Colonic mucosa (tissue), 4 donors: Measurements from ENCODE around the gene AVP. TPM values are rescaled to one million over a fixed set of nuclear protein-coding genes. Genes with fewer than 3 reads are reported as not detected.
A peak's percentile ranks its signal among the peaks of the same experiment; 100 is the strongest.

Experiments
- DNase-seq: peaks from one replicate; pipeline ENCODE4 v3.0.0-alpha.2; 2020
- H3K27ac ChIP-seq: fragments of 200-600 bp; one replicate; pipeline ENCODE4 v1.8.0; 2021
- H3K27me3 ChIP-seq: fragments of 200-600 bp; one replicate; pipeline ENCODE4 v1.8.0; 2021
- H3K36me3 ChIP-seq: fragments of 200-600 bp; one replicate; pipeline ENCODE4 v1.8.0; 2021
- H3K4me1 ChIP-seq: fragments of 200-600 bp; one replicate; pipeline ENCODE4 v1.8.0; 2021; ENCODE audit warnings: mild to moderate bottlenecking
- H3K4me3 ChIP-seq: fragments of 200-600 bp; one replicate; pipeline ENCODE4 v1.8.0; 2021
- H3K9ac ChIP-seq, 2 donors: one replicate each; pipeline ENCODE4 v1.7.0; 2013; ENCODE audit warnings: control low read depth in 2 of 2, low read depth in 2 of 2, low read length in 2 of 2
- H3K9me3 ChIP-seq: fragments of 200-600 bp; one replicate; pipeline ENCODE4 v1.8.0; 2021
- CTCF ChIP-seq: fragments of 200-600 bp; IDR thresholded peaks from one replicate; pipeline ENCODE4 v1.8.0; 2022; ENCODE audit warnings: antibody characterized with exemption, mild to moderate bottlenecking
- intact Hi-C: fragments of 100-400 bp; cut with DNase I; formaldehyde crosslinking; loops from one replicate; pipeline ENCODE4 v1.14.1; 2022
- total RNA-seq, 2 donors: library from RNA; stranded (reverse); fragmentation: NEBNext Ultra II Directional in 1 of 2; extraction: Animal tissue kit (Norgen Biotek cat#: 25700) in 1 of 2; gene quantifications; one replicate each; pipeline ENCODE4 v1.2.1, GENCODE V29; 2021
- donor health status: healthy.
- donor health status: DM: no; HTN: no; CAD: no.
- donor health status: DM: no; HTN: no; CAD: no.

AVP gene
- total RNA-seq, 2 donors from 2014 or later, result not detected

GRCh38 chr20:3045816-3046676 is 38.5 kb downstream of the AVP start, which contains the start of gene MRPS26:
Gene MRPS26, plus strand, starts transcription at chr20:3046052. Its CDS starts 17 bp downstream, at chr20:3046069.
- Histone ChIP-seq H3K4me3 (peak within 1 kb of the TSS; percentile 94), H3K4me1 (peaks cover 6% of the 10 kb centered on the region), H3K9me3 (no peaks in the 10 kb centered on the region), H3K36me3 (peaks cover 10% of the 10 kb centered on the region), H3K27ac (peak within 1 kb of the TSS; percentile 87), H3K27me3 (no peaks in the 10 kb centered on the region), H3K9ac (peak within 1 kb of the TSS; percentile 76 to 83)
- peak; percentile 92 for DNase-seq
- no peak for TF ChIP-seq CTCF
- intact Hi-C loops, result no loop called here

GRCh38 chr20:3045042-3045815 is 39.3 kb downstream of the AVP start:
- Histone ChIP-seq H3K9ac (peak overlapping the region; percentile 76 to 83), H3K4me3 (peak overlapping the region; percentile 94), H3K36me3 (peaks cover 10% of the 10 kb centered on the region), H3K27ac (peak overlapping the region; percentile 87), H3K27me3 (no peaks in the 10 kb centered on the region), H3K4me1 (peaks cover 6% of the 10 kb centered on the region), H3K9me3 (no peaks in the 10 kb centered on the region)
- intact Hi-C loops, result no loop called here
- no peak for TF ChIP-seq CTCF
- DNase-seq, result peak; percentile 89

GRCh38 chr20:3044336-3044965 is 40.1 kb downstream of the AVP start:
- TF ChIP-seq CTCF, result no peak
- no peak for DNase-seq
- Histone ChIP-seq H3K27me3 (no peaks in the 10 kb centered on the region), H3K4me3 (no peak overlapping the region), H3K4me1 (peaks cover 6% of the 10 kb centered on the region), H3K9me3 (no peaks in the 10 kb centered on the region), H3K27ac (no peak overlapping the region), H3K9ac (no peak overlapping the region), H3K36me3 (peaks cover 10% of the 10 kb centered on the region)
- intact Hi-C loops, result no loop called here

- Histone ChIP-seq H3K9ac (no peak within 1 kb of the TSS), H3K27ac (no peak within 1 kb of the TSS), H3K9me3 (no peaks in the 10 kb centered on the region), H3K36me3 (peaks cover 6% of the 10 kb centered on the region), H3K4me1 (peaks cover 6% of the 10 kb centered on the region), H3K4me3 (no peak within 1 kb of the TSS), H3K27me3 (no peaks in the 10 kb centered on the region)
- TF ChIP-seq CTCF, result no peak
- intact Hi-C loops, result no loop called here
- DNase-seq, result no peak
Observed at GRCh38 chr20:3043322-3043721, 41.2 kb downstream of the AVP start, which contains the start of gene GNRH2. Gene GNRH2, plus strand, starts transcription at chr20:3043622. Its CDS starts 793 bp downstream, at chr20:3044415.

GRCh38 chr20:3042625-3043024 is 41.9 kb downstream of the AVP start:
- Histone ChIP-seq H3K4me1 (peaks cover 6% of the 10 kb centered on the region), H3K9ac (no peak overlapping the region)
- DNase-seq, result no peak

More at GRCh38 chr20:3042625-3043024, 41.9 kb downstream of the AVP start:
- H3K36me3 ChIP-seq, result no peaks in the 10 kb centered on the region
- no peak overlapping the region for H3K4me3 ChIP-seq
- no peaks in the 10 kb centered on the region for H3K9me3 ChIP-seq
- no peaks in the 10 kb centered on the region for H3K27me3 ChIP-seq
- TF ChIP-seq CTCF, result no peak
- intact Hi-C loops, result no loop called here
- H3K27ac ChIP-seq, result no peak overlapping the region
